Activated CD4-positive, alpha-beta T cell treated with anti-CD3 and anti-CD28 coated beads, Interleukin-2, amount 50 U/mL, for 16 hours (primary cell): ENCODE data around the gene TMEM229B.
"Not testable (repeated sequence)": the region's sequence is repeated elsewhere in the genome, so short reads cannot be mapped to it uniquely, and the experiment has no call there.

Experiments
- DNase-seq: peaks from one replicate; pipeline ENCODE4 v3.0.0-alpha.2; 2020

TMEM229B gene

GRCh38 chr14:67483579-67484285, 4.8 kb downstream of the TMEM229B start:
- no peak for DNase-seq

- DNase-seq: no peak
These were observed 6.0 kb downstream of the TMEM229B start for GRCh38 chr14:67482231-67483164.

GRCh38 chr14:67480011-67480410, 8.5 kb downstream of the TMEM229B start:
- DNase-seq: no peak

GRCh38 chr14:67478800-67479084, 9.8 kb downstream of the TMEM229B start:
- no peak for DNase-seq

GRCh38 chr14:67477926-67478799, 10.4 kb downstream of the TMEM229B start:
- DNase-seq: no peak

- DNase-seq: no peak
These were observed 14.2 kb downstream of the TMEM229B start for GRCh38 chr14:67474366-67474765.

- DNase-seq: no peak
These were observed 15.0 kb downstream of the TMEM229B start for GRCh38 chr14:67473290-67474082.

GRCh38 chr14:67472726-67473125, 15.8 kb downstream of the TMEM229B start:
- no peak for DNase-seq

- no peak for DNase-seq
These were observed 18.6 kb downstream of the TMEM229B start for GRCh38 chr14:67469954-67470353.

GRCh38 chr14:67468378-67468730, 20.2 kb downstream of the TMEM229B start:
- no peak for DNase-seq

- DNase-seq: no peak
These were observed 21.4 kb downstream of the TMEM229B start for GRCh38 chr14:67467134-67467533.

GRCh38 chr14:67464879-67465278, 23.6 kb downstream of the TMEM229B start:
- no peak for DNase-seq

GRCh38 chr14:67464377-67464776, 24.1 kb downstream of the TMEM229B start:
- DNase-seq: no peak

GRCh38 chr14:67463900-67464299, 24.6 kb downstream of the TMEM229B start:
- DNase-seq: no peak

GRCh38 chr14:67461996-67462395, 26.5 kb downstream of the TMEM229B start:
- DNase-seq: no peak

GRCh38 chr14:67461341-67461985, 27.1 kb downstream of the TMEM229B start:
- no peak for DNase-seq

GRCh38 chr14:67459336-67459735, 29.2 kb downstream of the TMEM229B start:
- no peak for DNase-seq

GRCh38 chr14:67457782-67458181, 30.7 kb downstream of the TMEM229B start:
- no peak for DNase-seq

- DNase-seq: no peak
These were observed 31.8 kb downstream of the TMEM229B start for GRCh38 chr14:67456732-67457131.

- no peak for DNase-seq
These were observed 34.8 kb downstream of the TMEM229B start for GRCh38 chr14:67453575-67454300.

GRCh38 chr14:67451667-67452066, 36.9 kb downstream of the TMEM229B start:
- not testable (repeated sequence) for DNase-seq
